Esophagus muscularis mucosa (tissue), 3 donors: ENCODE measurements around the gene AACS.

ENCODE experiments used
- POLR2A ChIP-seq: fragments of 450-650 bp; IDR thresholded peaks from one replicate; pipeline ENCODE4 v1.6.1; 2017; ENCODE audit warnings: antibody characterized with exemption, moderate library complexity, mild to moderate bottlenecking, low read depth
- TF ChIP-seq, protein P1 (sequence below), 3 experiments: fragments of 200-600 bp in 2 of 3; fragments of 450-650 bp in 1 of 3; sonication (generic) in 2 of 3; IDR thresholded peaks; one replicate each; pipeline ENCODE4 v1.5.1; 2017 to 2019; ENCODE audit warnings: antibody characterized with exemption in 3 of 3, mild to moderate bottlenecking in 2 of 3, moderate library complexity in 1 of 3

DNA sequence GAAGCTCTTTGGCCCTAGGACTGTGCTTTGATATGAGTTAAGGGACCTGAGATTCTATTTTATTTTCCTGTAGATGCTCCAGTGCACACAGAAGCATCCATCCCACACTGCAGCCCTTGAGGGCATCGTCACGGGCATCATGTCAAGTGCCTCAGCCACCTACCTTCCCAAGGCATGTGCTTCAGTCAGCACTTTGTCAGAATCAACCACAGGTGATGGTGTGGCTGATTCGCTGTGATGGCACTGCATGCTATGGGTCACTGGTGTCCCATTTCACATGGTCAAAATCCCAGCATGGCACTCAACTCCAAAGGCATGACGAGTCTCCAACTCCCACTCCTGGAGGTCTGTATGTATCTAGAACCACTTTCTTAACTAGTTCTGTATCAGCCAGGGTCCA, 100.8 kb downstream of the AACS start:
- no peak for TF ChIP-seq POLR2A
- TF ChIP-seq, protein P1, sequence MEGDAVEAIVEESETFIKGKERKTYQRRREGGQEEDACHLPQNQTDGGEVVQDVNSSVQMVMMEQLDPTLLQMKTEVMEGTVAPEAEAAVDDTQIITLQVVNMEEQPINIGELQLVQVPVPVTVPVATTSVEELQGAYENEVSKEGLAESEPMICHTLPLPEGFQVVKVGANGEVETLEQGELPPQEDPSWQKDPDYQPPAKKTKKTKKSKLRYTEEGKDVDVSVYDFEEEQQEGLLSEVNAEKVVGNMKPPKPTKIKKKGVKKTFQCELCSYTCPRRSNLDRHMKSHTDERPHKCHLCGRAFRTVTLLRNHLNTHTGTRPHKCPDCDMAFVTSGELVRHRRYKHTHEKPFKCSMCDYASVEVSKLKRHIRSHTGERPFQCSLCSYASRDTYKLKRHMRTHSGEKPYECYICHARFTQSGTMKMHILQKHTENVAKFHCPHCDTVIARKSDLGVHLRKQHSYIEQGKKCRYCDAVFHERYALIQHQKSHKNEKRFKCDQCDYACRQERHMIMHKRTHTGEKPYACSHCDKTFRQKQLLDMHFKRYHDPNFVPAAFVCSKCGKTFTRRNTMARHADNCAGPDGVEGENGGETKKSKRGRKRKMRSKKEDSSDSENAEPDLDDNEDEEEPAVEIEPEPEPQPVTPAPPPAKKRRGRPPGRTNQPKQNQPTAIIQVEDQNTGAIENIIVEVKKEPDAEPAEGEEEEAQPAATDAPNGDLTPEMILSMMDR (IDR thresholded peaks at IDR 0.05) = no peak
